Measurements from ENCODE around the gene SF3B5.
A peak's percentile ranks its signal among the peaks of the same experiment; 100 is the strongest.
"Not testable (repeated sequence)": the region's sequence is repeated elsewhere in the genome, so short reads cannot be mapped to it uniquely, and the experiment has no call there.

Gene SF3B5

DNA sequence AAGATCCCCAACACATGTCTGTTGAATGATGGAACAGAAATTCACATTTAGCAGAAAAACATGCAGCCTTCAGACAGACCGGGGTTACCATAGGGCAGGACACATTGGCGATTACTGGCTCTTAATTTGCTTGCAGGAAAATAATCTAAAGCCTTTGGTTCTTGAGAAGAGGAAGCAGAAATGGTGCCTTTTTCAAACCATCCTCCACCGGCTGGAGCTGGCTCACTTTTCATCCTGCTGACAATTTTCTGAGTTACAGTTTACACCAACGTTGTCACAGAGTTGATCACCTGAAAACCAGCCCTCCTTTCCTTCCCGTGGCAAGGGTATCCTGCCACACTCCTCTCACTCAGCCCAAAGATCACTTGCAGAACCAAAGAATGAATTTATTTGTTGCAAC, 32.6 kb downstream of the SF3B5 start:
- peak; percentile 21 for DNase-seq

DNA sequence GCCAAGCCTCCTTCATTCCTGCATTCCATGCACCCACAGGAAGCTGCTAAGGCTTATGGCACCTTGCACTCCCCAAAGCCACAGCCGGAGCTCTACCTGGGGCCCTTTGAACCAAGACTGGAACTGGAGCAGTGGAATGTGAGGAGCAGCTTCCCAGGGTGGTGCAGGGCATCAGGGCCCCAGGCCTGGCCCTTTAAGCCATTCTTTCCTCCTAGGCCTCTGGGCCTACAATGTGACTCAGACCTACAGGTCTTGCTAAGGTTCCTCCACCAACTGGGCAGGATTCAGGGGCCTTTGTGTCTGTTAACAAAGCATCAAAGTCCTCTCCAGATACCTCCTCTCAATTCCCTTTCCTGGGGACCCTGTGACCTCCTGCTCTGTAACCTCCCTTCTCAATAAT, 36.2 kb downstream of the SF3B5 start:
- DNase-seq, result no peak

GRCh38 chr6:144055121-144055931, 40.0 kb downstream of the SF3B5 start:
- DNase-seq, result peak; percentile 65

GRCh38 chr6:144053601-144054000, 41.8 kb downstream of the SF3B5 start:
- no peak for DNase-seq

GRCh38 chr6:144052488-144052887, 42.9 kb downstream of the SF3B5 start:
- no peak for DNase-seq

- DNase-seq, result peak; percentile 80
These were observed 46.0 kb downstream of the SF3B5 start for GRCh38 chr6:144049386-144049785.

DNA sequence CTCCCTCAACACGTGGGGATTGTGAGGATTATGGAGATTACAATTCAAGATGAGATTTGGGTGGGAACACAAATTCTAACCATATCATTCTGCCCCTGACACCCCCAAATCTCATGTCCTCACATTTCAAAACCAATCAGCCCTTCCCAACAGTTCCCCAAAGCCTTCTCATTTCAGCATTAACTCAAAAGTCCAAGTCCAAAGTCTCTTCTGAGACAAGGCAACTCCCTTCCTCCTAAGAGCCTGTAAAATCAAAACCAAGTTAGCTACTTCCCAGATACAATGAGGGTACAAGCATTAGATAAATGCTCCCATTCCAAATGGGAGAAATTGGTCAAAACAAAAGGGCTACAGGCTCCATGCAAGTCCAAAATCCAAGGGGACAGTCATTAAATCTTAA, 47.7 kb downstream of the SF3B5 start:
- DNase-seq, result no peak

- DNase-seq, result not testable (repeated sequence)
These were observed 48.7 kb downstream of the SF3B5 start for GRCh38 chr6:144046672-144047071.

DNA sequence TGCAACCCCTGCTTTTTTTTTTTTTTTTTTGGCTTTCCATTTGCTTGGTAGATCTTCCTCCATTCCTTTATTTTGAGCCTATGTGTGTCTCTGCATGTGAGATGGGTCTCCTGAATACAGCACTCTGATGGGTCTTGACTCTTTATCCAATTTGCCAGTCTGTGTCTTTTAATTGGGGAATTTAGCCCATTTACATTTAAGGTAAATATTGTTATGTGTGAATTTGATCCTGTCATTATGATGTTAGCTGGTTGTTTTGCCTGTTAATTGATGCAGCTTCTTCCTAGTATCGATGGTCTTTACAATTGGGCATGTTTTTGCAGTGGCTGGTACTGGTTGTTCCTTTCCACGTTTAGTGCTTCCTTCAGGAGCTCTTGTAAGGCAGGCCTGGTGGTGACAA, 50.4 kb downstream of the SF3B5 start:
- not testable (repeated sequence) for DNase-seq
